Osteocyte (in vitro differentiated cells): ENCODE measurements around the gene FOLR1. TPM values are rescaled to one million over a fixed set of nuclear protein-coding genes. Genes with fewer than 3 reads are reported as not detected.

Experiments
- DNase-seq: peaks from one replicate; pipeline ENCODE4 v3.0.0; 2021; ENCODE audit warnings: mixed read lengths; ENCODE audit not compliant: unreplicated experiment; ENCODE audit errors: extremely low spot score
- H3K27ac Mint-ChIP-seq: one replicate; pipeline ENCODE4 v1.8.0; 2021; ENCODE audit warnings: mild to moderate bottlenecking, mixed read lengths; ENCODE audit not compliant: unreplicated experiment
- H3K27me3 Mint-ChIP-seq: one replicate; pipeline ENCODE4 v1.8.0; 2021; ENCODE audit warnings: mixed read lengths; ENCODE audit not compliant: unreplicated experiment
- H3K36me3 Mint-ChIP-seq: one replicate; pipeline ENCODE4 v1.8.0; 2021; ENCODE audit warnings: mixed read lengths; ENCODE audit not compliant: unreplicated experiment
- H3K4me1 Mint-ChIP-seq: one replicate; pipeline ENCODE4 v1.8.0; 2021; ENCODE audit warnings: mixed read lengths; ENCODE audit not compliant: unreplicated experiment
- H3K4me3 Mint-ChIP-seq: one replicate; pipeline ENCODE4 v1.8.0; 2021; ENCODE audit warnings: mild to moderate bottlenecking, moderate library complexity, mixed read lengths; ENCODE audit not compliant: unreplicated experiment
- H3K9me3 Mint-ChIP-seq: one replicate; pipeline ENCODE4 v1.8.0; 2021; ENCODE audit warnings: mixed read lengths; ENCODE audit not compliant: unreplicated experiment
- total RNA-seq: library from RNA; stranded (reverse); gene quantifications from 2 replicates; pipeline ENCODE4 v1.2.1, GENCODE V29; 2021
- TF ChIP-seq, protein P1 (sequence below): fragments of 200-600 bp; sonication (generic); IDR thresholded peaks from 2 replicates; pipeline ENCODE4 v1.5.0; 2021; ENCODE audit warnings: antibody characterized with exemption, mild to moderate bottlenecking, moderate library complexity

The FOLR1 gene
- total RNA-seq, 1 donor from 2014 or later, result not detected

DNA sequence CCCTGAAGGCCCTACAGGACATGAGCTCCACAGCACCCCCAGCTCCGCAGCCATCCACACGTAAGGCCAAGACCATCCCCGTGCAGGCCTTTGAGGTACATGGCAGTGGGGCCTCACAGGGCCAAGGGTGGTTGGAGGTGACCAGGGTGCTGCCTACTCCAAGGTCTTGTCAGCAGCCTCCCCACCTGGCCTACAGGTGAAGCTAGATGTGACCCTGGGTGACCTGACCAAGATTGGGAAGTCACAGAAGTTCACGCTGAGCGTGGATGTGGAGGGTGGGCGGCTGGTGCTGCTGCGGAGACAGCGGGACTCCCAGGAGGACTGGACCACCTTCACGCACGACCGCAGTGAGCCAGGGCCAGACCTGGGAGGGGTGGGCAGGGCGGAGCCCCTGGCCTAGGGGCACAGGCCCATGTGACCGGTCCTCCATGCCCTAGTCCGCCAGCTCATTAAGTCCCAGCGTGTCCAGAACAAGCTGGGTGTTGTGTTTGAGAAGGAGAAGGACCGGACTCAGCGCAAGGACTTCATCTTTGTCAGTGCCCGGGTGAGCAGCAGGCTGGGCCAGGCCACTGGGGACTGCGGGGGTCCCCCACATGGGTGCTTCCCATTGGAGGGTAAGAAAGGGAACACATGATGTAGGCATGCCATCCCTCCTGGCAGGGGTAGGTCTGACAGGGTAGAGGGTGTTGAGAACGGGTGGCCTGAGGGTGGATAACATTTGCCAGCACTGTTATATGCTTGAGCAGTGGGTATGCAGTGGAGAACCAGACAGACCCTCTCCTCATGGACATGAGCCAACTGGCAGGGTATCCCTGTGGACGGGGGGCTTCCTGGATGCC, 38.2 kb downstream of the FOLR1 start:
- peaks cover 43% of the 10 kb centered on the region for H3K36me3 Mint-ChIP-seq
- H3K27me3 Mint-ChIP-seq, result no peaks in the 10 kb centered on the region
- H3K9me3 Mint-ChIP-seq, result no peaks in the 10 kb centered on the region
- H3K27ac Mint-ChIP-seq, result no peak overlapping the region
- H3K4me1 Mint-ChIP-seq, result peaks cover 39% of the 10 kb centered on the region
- no peak overlapping the region for H3K4me3 Mint-ChIP-seq
- TF ChIP-seq, protein P1, sequence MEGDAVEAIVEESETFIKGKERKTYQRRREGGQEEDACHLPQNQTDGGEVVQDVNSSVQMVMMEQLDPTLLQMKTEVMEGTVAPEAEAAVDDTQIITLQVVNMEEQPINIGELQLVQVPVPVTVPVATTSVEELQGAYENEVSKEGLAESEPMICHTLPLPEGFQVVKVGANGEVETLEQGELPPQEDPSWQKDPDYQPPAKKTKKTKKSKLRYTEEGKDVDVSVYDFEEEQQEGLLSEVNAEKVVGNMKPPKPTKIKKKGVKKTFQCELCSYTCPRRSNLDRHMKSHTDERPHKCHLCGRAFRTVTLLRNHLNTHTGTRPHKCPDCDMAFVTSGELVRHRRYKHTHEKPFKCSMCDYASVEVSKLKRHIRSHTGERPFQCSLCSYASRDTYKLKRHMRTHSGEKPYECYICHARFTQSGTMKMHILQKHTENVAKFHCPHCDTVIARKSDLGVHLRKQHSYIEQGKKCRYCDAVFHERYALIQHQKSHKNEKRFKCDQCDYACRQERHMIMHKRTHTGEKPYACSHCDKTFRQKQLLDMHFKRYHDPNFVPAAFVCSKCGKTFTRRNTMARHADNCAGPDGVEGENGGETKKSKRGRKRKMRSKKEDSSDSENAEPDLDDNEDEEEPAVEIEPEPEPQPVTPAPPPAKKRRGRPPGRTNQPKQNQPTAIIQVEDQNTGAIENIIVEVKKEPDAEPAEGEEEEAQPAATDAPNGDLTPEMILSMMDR, result no peak
- no peak for DNase-seq

DNA sequence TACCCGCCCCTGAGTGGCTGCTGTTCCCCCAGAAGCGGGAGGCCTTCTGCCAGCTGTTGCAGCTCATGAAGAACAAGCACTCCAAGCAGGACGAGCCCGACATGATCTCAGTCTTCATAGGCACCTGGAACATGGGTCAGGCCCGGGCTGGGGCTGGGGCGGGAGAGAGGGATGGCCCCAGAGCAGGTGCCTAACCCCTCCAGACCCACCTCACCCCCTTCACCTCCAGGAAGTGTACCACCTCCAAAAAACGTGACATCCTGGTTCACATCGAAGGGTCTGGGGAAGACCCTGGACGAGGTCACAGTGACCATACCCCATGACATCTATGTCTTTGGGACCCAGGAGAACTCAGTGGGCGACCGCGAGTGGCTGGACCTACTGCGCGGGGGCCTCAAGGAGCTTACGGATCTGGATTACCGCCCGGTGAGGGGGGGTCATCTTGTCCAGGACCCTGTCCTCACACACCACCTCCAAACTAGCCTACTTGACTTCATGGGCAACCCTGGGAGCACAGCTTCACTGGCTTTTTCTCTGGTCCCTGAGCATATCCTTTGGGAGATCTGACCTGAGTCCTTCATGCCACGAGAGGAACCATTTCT, 38.9 kb downstream of the FOLR1 start:
- TF ChIP-seq, protein P1, result no peak
- no peaks in the 10 kb centered on the region for H3K27me3 Mint-ChIP-seq
- no peak for DNase-seq
- H3K4me1 Mint-ChIP-seq, result peaks cover 31% of the 10 kb centered on the region
- H3K27ac Mint-ChIP-seq, result no peak overlapping the region
- H3K4me3 Mint-ChIP-seq, result no peak overlapping the region
- H3K36me3 Mint-ChIP-seq, result peaks cover 43% of the 10 kb centered on the region
- no peaks in the 10 kb centered on the region for H3K9me3 Mint-ChIP-seq

DNA sequence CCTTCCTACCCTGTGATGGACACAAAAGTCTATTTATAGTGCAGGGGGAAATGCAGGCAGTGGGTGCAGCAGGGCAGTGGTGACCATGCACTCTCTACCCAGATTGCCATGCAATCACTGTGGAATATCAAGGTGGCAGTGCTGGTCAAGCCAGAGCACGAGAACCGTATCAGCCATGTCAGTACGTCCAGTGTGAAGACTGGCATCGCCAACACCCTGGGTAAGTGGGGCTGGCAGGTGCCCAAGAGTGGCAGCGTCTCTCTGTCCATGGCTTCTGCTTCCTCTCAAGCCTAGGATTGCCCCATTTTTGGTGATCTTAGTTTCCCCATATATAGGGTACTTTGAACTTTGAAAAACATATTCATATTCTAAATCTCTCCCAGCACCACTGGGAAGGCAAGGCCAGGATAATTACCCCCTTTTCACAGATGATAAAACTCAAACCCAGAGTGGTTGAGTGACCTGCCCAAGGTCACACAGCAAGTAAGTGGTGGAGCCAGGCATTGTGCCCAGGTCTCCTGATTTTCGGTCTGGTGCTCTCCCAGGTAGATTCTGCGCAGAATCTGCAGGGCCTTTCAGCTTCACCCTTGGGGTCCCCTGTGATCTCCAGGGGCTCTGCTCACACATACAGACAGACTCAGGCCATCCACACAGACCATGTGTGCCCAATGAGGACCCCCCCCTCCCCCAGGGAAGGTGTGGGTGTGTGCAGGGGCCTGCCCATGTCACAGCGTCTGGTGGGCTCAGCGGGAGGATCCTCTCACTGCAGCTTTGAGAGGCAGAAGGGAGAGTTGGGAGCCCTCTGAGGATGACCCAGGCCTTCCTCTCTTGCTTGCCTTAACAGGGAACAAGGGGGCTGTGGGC, 39.7 kb downstream of the FOLR1 start:
- TF ChIP-seq, protein P1, result no peak

DNA sequence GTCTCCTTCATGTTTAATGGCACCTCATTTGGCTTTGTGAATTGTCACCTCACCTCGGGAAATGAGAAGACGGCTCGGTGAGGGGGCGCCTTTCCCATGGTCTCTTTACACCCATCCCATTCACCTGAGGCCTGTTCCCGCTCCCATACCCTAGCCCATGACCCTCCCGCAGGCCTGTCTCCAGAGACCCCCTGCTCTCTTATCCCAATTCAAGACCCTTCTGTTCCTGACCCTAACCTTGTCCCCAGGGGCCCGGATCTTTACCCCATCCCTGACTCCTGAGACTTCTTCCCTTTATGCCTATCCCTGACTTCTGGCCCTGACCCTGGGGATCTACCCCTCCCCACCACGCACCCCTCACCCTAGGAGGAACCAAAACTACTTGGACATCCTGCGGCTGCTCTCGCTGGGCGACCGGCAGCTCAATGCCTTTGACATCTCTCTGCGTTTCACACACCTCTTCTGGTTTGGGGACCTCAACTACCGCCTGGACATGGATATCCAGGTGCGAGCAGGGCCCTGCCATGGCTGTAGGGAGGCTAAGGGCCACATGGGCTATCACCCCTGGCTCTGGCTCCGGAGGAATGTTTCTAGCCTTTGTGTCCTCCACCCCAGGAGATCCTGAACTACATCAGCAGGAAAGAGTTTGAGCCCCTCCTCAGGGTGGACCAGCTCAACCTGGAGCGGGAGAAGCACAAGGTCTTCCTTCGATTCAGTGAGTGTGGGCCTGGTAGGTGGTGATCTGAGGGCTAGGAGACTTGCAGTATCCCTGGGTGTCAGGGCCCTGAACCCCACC, 40.5 kb downstream of the FOLR1 start:
- peak; percentile 64 for DNase-seq
- peaks cover 51% of the 10 kb centered on the region for H3K36me3 Mint-ChIP-seq
- peak overlapping the region; percentile 14 for H3K27ac Mint-ChIP-seq
- peaks cover 18% of the 10 kb centered on the region for H3K4me1 Mint-ChIP-seq
- TF ChIP-seq, protein P1, result no peak
- H3K9me3 Mint-ChIP-seq, result no peaks in the 10 kb centered on the region
- H3K4me3 Mint-ChIP-seq, result no peak overlapping the region
- no peaks in the 10 kb centered on the region for H3K27me3 Mint-ChIP-seq

More for the DNA sequence above, 39.7 kb downstream of the FOLR1 start:
- Mint-ChIP-seq H3K27me3 (no peaks in the 10 kb centered on the region), H3K4me3 (no peak overlapping the region), H3K27ac (no peak overlapping the region), H3K36me3 (peaks cover 48% of the 10 kb centered on the region), H3K9me3 (no peaks in the 10 kb centered on the region), H3K4me1 (peaks cover 24% of the 10 kb centered on the region)
- DNase-seq, result no peak
